Central memory CD4-positive, alpha-beta T cell (primary cell): Measurements from ENCODE around the gene FADS1.

Source experiments
- DNase-seq: peaks from one replicate; pipeline ENCODE4 v3.0.0; 2022
- total RNA-seq, 3 experiments: gene quantifications; one replicate each; lab custom pipeline; 2026; lab: John Stamatoyannopoulos, UW

FADS1 gene
- total RNA-seq, result 0.92 to 10.6 (median 1.4) reads per million in 3 experiments

DNA sequence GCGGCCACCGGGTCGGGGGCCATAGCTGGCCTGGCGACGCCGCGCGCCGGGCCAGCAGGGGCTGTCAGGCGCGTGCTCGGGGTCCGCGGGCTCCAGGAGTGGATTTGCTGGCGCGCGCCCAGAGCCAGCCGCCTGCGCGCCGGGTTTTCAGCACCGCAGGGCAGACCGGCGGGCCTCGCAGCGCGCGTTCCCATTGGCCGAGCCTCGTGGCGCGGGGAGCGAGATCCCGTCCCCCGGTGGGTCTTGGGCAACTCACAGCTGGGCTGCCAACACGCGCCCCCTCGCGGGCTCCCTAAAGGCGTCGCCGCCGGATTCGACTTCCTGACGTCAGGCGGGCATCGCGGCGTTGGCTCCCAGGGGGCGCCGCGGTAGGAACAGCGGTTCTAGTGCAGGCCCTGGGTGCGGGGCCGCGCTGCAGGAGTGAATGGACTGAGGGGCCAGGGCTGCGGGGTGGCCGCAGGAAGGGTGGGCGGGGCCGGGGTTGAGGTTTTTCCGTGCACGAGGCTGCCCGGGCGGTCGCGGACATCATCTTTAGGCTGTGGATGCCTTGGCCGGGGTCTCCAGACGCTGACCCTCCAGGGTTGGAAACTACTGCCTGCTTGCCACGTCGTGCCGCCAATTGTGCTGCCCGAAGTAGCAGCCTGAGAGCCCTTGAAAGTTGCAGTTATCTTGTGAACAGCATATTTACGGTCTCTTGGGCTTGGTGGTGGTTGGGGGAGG lies at the start of gene FADS1:
TSS of gene FADS1 (minus strand) at position 268 of the 720 bp plus-strand sequence. CDS start at position 194, 74 bp downstream.
- peak; percentile 56 for DNase-seq

DNA sequence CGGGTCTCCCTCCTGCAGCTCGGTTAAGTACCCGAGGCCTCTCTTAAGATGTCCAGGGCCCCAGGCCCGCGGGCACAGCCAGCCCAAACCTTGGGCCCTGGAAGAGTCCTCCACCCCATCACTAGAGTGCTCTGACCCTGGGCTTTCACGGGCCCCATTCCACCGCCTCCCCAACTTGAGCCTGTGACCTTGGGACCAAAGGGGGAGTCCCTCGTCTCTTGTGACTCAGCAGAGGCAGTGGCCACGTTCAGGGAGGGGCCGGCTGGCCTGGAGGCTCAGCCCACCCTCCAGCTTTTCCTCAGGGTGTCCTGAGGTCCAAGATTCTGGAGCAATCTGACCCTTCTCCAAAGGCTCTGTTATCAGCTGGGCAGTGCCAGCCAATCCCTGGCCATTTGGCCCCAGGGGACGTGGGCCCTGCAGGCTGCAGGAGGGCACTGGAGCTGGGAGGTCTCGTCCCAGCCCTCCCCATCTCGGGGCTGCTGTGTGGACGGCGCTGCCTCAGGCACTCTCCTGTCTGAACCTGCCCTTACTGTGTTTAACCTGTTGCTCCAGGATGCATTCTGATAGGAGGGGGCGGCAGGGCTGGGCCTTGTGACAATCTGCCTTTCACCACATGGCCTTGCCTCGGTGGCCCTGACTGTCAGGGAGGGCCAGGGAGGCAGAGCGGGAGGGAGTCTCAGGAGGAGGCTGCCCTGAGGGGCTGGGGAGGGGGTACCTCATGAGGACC lies 49.6 kb upstream of the FADS1 start:
- DNase-seq, result no peak

DNA sequence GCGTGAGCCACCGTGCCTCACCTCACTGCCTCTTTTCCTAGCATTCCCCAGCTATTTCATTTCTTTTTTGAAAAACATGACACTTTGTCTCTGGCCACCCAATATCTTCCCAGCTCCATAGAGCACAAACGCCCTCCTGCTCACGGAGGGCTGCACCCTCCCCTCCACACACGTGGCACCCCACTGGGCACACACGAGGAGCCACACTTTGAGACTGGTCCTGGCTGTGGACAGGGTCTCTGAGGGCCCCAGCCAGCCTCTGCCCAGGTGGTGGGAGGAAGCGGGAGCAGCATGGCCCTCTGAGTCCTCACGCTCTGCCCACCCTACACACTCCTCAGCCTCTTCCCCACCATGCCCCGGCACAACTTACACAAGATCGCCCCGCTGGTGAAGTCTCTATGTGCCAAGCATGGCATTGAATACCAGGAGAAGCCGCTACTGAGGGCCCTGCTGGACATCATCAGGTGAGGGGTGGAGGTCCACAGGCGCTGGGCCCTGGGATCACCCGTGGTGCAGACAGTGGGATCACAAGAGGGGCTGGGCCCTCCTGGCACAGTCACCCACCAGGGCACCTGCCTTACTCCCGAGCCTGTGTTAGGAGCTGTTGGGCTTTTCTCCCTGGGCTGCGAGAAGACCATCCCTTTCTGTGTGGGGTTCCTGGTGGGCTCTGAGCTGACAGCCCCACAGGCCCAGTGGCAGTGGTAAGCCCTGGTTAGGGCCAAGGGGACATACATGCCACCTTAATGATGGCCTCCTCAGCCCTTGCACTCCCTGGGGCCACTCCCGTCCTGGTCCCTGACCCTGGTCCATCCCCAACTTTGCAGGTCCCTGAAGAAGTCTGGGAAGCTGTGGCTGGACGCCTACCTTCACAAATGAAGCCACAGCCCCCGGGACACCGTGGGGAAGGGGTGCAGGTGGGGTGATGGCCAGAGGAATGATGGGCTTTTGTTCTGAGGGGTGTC lies 48.3 kb upstream of the FADS1 start:
- no peak for DNase-seq

DNA sequence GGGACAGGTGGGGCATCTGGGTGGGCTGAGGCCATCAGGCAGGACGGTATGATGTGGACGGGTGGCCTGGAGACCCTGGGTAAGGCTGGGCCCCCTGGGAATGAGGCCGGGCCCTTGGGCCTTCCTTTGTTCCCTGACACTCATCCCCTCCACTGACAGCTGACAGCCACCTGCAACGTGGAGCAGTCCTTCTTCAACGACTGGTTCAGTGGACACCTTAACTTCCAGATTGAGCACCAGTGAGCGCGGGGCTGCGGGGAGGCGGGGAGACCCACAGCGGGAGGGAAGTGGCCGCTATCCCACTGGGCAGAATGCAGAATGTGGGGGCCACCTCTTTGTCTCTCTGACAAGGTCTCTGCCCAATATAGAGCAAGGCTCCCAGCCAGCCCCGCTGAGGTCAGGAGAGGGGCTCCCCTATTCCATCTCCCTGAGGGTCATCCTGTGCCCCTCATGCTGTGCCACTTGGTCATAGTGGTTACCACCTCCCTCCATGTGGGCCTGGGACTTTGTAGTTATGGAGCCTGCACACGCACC lies 46.8 kb upstream of the FADS1 start:
- DNase-seq, result no peak

DNA sequence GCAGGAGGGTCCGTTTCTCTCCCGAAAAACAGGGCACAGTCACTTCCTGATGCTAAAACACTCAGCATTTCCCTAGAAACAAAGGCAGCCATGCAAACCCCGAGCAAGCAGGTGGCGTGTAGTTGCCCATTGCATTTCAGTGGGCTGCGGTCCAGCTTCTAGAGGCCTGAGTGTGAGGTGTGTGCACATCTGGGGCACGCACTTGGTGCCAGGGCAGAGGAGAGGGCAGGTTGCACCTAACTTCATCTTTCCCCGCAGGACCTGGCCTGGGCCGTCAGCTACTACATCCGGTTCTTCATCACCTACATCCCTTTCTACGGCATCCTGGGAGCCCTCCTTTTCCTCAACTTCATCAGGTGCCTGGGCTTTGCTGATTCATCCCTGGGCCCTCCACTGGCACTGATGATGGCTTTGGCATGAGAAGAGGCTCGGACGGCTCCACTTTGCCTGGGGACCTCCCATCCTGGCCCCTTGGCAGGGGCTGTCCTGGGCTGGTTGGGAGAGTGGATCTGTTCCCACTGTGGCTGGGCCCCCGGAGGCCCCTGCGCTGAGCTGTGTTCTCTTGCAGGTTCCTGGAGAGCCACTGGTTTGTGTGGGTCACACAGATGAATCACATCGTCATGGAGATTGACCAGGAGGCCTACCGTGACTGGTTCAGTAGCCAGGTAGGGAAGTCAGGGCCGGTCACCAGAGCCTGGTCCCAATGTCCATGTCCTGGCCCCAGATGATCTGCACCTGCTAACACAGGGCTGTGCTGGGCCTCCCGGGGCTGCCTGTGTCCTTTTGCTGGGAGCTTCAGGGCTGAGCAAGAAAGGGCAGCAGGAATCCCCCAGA lies 46.1 kb upstream of the FADS1 start:
- DNase-seq, result no peak

DNA sequence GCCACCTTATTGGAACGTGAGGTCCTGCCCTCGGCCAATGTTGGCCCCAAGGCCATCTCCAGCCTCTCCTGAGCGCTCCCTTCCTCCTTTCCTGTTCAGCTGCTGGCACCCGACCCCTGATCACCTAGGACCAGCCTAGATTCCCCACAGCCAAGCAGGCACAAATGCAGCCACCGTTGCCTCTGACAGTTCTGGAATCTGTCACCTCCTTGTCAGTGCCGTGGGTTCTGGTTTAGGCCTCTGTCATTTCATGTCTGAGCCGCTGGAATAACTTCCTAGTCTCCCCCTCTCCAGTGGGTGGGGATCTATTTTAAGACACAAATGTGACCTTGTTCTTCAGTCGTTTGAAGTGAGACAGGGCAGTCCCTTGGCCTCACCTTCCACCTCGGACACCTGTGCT lies 44.8 kb upstream of the FADS1 start:
- DNase-seq, result no peak

DNA sequence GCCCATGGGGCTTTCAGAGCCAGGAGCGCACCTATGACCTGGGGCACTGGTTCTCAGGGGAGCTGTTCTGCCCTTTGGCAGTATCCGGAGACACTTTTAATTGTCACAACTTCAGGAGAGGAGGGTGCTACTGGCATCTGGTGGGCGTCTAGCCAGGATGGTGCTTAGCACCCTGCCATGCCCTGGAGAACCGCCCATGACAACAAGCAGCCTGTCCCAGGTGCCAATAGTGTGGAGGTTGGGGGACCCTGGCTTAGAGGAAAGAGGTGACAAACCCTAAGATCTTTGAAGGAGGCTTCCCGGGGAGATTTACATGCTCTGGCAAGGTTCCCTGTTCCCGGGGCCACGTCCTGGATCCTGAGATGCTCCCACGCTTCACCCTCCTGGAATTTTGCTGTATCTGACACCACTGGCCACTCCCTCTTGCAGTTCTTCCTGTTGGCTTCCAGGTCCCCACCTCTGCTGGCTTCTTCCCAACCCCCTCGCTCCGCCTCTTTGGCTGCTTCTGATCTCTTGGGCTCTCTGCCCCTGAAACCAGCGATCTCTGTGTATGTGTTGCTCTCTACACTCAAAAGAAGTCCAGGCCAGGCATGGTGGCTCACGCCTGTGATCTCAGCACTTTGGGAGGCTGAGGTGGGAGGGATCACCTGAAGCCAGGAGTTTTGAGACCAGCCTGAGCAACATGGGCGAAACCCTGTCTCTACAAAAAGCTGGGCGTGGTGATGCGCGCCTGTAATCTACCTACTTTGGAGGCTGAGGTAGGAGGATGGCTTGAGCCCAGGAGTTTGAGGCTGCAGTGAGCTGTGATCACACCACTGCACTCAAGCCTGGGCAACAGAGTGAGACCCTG lies 43.5 kb upstream of the FADS1 start:
- DNase-seq, result no peak

DNA sequence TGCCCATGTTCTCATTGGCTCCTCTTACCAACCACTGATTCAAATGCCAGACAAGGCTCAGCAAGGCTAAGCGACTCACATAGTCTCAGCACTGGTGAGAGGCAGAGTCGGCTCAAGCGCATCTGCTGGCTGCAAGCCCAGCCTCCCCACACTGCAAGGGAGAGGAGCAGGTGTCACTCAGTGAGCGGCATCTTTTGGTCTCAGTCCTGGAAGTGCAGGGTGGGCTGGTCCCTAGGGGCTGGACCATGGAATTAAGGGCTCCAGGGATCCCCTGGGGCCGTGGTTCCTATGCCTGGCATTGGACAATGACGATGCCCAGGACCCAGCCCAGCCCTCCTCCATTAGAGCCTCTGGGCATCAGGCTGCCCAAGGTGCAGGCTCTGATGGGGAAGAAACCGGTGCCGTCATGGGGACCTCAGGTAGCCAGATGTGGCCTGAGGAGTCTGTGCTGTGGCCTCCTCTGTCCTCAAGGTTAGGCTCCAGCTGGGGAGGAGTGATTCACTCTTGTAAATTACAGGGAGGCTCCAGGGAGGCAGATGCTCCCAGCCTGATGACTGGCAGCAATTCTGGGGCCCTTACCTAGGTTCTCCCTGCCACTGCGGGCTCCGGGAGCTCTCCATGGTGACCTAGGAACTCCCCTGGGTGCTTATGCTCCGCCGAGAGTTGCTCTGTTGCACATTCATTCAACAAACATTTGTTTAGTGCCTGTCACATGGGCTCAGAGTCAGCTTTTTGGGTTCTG lies 39.3 kb upstream of the FADS1 start:
- DNase-seq, result no peak

DNA sequence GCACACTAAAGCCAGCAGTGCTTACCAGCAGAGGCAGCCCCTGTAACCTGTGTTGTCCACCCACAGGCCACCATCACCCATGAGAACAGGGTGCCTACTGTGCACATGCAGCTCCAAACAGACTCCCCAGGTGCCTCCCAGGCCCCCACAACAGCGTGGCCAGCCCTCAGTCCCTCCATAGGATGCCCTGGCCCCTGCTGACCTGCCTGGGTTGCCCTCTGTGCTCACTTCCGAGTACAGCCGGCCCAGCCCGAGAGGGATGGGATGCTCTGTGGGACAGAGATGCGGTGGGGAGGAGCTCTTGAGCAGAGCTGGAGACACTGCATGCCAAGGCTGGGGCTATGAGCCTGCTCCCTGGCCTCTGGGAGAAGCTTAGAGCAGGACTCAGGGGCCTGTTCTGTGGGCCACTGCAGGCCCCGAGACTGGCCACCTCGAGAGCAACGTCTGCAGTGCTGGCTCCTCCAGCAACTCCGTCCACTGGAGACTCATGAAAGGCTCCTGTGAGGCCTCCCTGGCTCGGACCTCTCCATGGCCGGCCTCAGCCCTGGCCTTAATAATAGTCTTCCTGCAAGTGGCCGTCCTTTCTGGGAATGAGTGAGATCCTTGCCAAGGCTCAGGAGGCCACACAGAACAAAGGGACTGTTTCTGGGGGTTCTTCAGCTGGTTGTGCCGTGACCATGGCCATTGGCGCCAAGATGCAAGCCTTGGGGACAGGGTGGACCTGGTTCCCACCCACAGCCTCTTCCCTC lies 38.3 kb upstream of the FADS1 start:
- no peak for DNase-seq

DNA sequence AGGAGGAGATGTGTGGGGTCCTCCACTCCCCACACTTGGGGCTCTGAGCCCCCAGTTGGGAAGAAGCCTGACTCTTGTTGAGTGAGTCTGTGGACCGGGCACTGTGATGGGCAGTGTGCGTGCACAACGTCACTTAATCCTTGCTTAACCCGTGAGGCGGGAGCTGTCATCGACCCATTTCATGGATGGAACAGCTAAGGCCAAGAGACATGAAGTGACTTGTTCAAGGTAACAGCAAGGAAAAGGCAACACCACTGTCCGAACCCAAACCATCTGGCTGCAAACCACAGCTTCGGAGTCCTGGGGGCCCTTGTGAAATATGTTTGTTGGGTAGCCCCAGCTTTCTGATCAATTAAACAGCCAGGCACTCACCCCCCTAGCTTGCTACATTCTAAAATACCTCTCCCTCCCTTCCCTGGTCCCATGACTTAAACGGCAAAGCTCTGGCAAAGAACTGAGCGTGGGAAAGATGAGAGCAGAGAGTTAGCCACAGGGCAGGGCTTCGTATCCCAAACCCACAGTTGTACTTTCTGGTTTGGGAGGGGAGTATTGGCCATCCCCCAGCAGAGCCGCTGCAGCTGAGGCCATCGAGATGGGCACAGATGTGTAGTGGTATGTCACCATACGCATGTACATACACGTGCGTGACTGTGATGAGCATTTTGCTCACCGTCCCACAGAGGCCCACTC lies 37.5 kb upstream of the FADS1 start:
- no peak for DNase-seq

DNA sequence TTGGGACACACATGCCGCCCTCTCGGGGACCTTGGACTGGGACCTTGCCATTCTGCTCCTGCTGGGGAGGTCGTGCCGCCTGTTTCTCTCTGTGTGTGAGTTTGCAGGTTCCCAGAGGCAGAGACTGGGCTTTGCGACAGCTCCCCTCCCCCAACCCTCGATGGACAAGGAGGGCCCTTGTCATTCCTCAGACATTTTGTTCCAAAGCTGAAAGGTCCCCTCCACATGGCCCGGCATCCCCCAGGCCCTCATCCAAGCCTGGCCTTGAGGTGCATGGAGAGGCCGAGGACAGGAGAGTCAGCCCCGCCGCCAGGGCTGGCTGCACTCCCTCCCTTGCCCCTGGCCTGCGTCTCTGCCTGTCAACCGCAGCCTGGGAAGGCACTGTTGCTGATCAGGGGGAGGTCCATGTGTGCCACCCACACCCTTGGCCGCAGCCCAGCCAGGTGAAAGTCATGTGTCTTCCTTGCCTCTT lies 36.9 kb upstream of the FADS1 start:
- DNase-seq, result no peak

DNA sequence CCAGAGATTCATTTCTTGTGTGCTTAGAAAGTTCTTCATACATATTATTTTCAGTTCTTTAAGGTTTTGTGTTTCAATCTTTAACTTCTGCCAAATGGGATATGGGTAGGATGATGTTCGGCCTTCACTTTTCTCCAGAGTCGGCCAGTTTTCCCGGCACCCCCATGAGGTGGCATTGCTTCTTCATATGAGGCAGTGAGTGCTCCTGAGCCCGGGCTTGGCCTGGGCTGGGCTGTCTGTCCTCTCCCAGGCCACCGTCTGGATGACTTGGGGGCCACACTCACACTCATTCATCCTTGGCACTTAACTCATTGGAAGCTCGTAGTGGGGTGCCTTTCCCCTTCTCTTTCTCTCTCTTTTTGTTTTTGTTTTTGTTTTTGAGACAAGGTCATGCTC lies 35.1 kb upstream of the FADS1 start:
- no peak for DNase-seq

DNA sequence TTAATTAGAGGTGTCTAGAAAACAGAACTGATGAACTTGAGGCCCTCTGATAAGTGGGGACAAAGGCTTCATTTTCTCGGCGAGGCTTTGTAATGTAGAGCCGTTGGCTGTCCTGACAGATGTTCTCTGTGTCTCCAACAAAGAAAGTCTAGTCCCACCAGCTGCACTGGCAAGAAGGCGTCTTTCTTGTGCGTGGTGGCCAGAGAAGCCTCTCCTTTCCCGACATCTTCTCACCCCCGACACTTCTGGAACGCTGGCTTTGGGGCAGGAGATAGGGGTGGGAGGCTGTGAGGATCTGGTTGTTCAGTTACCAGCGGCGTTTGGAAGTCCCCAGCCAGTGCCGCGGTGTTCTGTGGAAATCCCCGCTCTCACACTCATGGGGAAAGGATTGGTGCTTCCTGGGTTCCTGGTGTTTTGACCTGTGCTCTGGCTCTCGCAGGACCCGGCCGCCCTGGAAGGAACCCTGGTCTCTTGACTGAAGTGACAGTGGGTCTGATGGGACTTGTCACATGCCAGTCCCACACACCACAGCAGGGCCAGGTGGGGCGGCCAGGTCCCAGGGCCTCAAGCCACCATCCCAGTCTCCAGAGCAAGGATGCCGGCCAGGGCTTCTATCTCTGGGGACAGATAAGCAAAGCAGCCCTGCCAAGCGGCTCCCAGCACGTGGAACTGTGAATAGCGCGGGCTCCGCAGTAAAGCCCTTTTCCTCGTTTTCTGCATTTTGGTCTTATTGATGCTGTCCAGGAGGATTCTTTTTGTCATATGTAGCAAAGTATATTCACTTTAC lies 34.5 kb upstream of the FADS1 start:
- no peak for DNase-seq

DNA sequence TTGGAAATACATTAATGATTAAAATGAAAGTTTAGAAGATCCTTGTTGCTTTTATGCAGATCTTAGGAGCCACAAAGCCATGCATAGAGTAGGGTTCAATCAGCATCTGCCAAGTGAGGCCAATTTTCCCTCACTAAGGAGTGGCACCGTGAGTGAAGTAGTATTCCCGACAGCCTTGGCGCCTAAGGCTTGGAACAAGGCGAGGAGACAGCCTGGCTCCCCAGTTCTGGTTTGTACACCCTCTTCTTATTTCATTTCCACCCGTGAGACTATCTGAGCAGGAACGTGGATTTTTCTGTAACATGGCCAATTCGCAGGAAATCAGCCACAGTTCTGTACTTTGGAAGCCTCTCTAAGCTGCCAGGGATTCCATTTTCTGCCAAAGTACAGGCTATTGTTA lies 33.9 kb upstream of the FADS1 start:
- DNase-seq, result no peak

DNA sequence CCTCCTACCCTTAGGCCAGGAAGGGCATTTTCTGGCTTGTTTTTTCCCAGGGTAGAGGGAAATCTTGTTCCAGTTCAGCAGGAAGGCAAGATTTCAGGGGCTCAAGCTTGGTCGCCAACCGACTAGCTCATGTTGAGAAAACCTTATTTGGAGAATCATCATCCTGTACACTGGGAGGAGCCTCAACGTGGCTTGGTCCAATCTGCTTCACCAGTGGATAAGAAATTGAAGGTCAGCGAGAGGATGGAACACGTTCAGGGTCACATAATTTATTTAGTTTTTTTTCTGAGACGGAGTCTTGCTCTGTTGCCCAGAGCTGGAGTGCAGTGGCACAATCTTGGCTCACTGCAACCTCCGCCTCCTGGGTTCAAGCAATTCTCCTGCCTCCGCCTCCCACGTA lies 31.8 kb upstream of the FADS1 start:
- no peak for DNase-seq

DNA sequence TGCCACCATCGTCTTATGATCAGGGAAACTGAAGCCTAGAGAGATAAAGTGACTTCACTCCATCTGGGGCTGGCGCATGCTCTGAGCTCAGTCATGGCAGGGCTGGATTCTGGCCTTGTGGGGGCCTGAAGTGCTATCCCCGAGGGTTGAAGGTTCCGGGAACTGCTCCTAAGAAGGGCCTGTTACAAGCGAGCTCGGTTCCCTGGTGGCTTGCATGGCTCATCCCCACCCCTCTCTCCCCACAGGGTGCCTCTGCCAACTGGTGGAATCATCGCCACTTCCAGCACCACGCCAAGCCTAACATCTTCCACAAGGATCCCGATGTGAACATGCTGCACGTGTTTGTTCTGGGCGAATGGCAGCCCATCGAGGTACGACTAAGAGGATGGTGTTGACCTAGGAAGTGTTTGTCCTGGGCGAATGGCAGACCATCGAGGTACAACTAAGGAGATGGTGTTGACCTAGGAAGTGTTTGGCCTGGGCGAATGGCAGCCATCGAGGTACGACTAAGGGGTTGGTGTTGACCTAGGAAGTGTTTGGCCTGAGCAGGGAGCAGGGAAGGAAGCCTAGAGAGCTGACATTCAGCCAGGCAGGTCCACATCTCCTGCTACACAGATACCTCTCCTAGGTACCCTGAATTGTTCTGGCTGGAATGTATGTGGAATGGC lies 31.2 kb upstream of the FADS1 start:
- DNase-seq, result no peak

DNA sequence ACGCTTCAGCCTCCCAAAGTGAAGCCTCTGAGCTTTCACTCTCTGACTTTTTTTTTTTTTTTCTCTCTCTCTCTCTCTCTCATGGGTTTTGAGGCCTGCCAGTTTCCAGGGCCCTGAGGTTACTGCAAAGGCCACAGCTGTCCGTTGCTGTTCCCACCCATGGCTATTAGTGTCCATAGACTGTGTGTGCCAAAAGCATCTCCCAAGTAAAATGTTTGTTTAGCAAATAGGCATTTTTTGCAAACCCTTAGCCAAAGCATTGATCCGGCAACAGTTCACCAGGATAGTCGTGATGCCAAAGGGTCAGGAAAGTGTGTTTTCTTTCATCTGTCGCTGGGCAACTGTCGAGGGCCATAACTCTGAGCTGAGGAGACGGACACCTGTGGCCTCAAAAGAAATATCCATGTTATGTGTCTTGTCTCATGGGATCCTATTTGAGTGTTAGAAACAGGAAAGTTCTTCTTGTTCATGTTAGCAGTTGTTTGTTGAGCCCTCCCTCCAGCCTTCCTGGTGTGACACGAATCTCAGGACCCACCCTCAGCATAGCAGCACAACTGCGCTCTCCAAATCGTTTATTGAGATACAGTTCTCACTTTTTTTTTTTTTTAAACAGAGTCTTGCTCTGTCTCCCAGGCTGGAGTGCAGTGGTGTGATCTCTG lies 29.7 kb upstream of the FADS1 start:
- no peak for DNase-seq
